ENCODE measurements around the gene SLITRK3.
"Not testable (repeated sequence)": the region's sequence is repeated elsewhere in the genome, so short reads cannot be mapped to it uniquely, and the experiment has no call there.

Gene SLITRK3

GRCh38 chr3:165181556-165181955 lies 14.6 kb downstream of the SLITRK3 start:
- Histone ChIP-seq H3K9ac (ENCODE audit: low read length) (no peak overlapping the region), H3K36me3 (ENCODE audit: control insufficient read depth, insufficient read depth, low read length) (no peaks in the 10 kb centered on the region), H3K4me1 (ENCODE audit: control insufficient read depth, insufficient read depth, low read length) (no peaks in the 10 kb centered on the region), H3K4me3 (ENCODE audit: low read length) (no peak overlapping the region), H3K27me3 (ENCODE audit: control insufficient read depth, insufficient read depth, low read length) (no peaks in the 10 kb centered on the region), H3K27ac (ENCODE audit: low read depth, low read length) (no peak overlapping the region)

GRCh38 chr3:165170236-165170635 lies 25.9 kb downstream of the SLITRK3 start:
- no peak overlapping the region for H3K9ac ChIP-seq (ENCODE audit: low read length)
- no peaks in the 10 kb centered on the region for H3K27me3 ChIP-seq (ENCODE audit: control insufficient read depth, insufficient read depth, low read length)
- H3K4me1 ChIP-seq (ENCODE audit: control insufficient read depth, insufficient read depth, low read length) = no peaks in the 10 kb centered on the region
- no peaks in the 10 kb centered on the region for H3K36me3 ChIP-seq (ENCODE audit: control insufficient read depth, insufficient read depth, low read length)
- H3K4me3 ChIP-seq (ENCODE audit: low read length) = no peak overlapping the region
- H3K27ac ChIP-seq (ENCODE audit: low read depth, low read length) = no peak overlapping the region

GRCh38 chr3:165169368-165169767 lies 26.8 kb downstream of the SLITRK3 start:
- H3K9ac ChIP-seq (ENCODE audit: low read length) = no peak overlapping the region
- H3K27ac ChIP-seq (ENCODE audit: low read depth, low read length) = no peak overlapping the region
- no peaks in the 10 kb centered on the region for H3K36me3 ChIP-seq (ENCODE audit: control insufficient read depth, insufficient read depth, low read length)
- H3K27me3 ChIP-seq (ENCODE audit: control insufficient read depth, insufficient read depth, low read length) = no peaks in the 10 kb centered on the region
- H3K4me1 ChIP-seq (ENCODE audit: control insufficient read depth, insufficient read depth, low read length) = no peaks in the 10 kb centered on the region
- no peak overlapping the region for H3K4me3 ChIP-seq (ENCODE audit: low read length)

- no peak overlapping the region for H3K9ac ChIP-seq (ENCODE audit: low read length)
- H3K27me3 ChIP-seq (ENCODE audit: control insufficient read depth, insufficient read depth, low read length) = no peaks in the 10 kb centered on the region
- no peak overlapping the region for H3K27ac ChIP-seq (ENCODE audit: low read depth, low read length)
- H3K36me3 ChIP-seq (ENCODE audit: control insufficient read depth, insufficient read depth, low read length) = no peaks in the 10 kb centered on the region
- H3K4me1 ChIP-seq (ENCODE audit: control insufficient read depth, insufficient read depth, low read length) = no peaks in the 10 kb centered on the region
- no peak overlapping the region for H3K4me3 ChIP-seq (ENCODE audit: low read length)
Observed at GRCh38 chr3:165162883-165163282, 33.3 kb downstream of the SLITRK3 start.

- no peak overlapping the region for H3K4me3 ChIP-seq (ENCODE audit: low read length)
- H3K9ac ChIP-seq (ENCODE audit: low read length) = no peak overlapping the region
- H3K27ac ChIP-seq (ENCODE audit: low read depth, low read length) = no peak overlapping the region
- no peaks in the 10 kb centered on the region for H3K27me3 ChIP-seq (ENCODE audit: control insufficient read depth, insufficient read depth, low read length)
- H3K36me3 ChIP-seq (ENCODE audit: control insufficient read depth, insufficient read depth, low read length) = no peaks in the 10 kb centered on the region
- no peaks in the 10 kb centered on the region for H3K4me1 ChIP-seq (ENCODE audit: control insufficient read depth, insufficient read depth, low read length)
Observed at GRCh38 chr3:165159760-165160421, 36.3 kb downstream of the SLITRK3 start.

DNA sequence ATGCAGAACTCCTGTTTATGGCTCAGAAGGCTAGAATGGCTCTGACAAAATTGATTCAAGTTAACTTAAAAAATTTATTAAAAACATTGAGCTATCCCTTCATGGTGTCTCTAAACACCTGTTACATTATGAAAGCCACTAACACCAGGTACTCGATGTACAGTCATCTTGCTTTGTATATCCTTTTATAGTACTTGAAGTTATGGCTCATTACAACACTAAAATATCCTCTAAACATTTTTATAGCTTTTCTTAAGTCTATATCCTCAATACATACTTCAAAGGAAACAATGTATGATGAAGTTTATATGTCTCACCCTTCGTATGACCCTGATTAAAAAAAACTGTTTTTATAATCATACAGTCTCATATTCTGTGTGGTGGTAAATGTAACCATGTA lies 38.2 kb downstream of the SLITRK3 start:
- no peaks in the 10 kb centered on the region for H3K4me1 ChIP-seq (ENCODE audit: control insufficient read depth, insufficient read depth, low read length)
- no peak overlapping the region for H3K27ac ChIP-seq (ENCODE audit: low read depth, low read length)
- H3K27me3 ChIP-seq (ENCODE audit: control insufficient read depth, insufficient read depth, low read length) = no peaks in the 10 kb centered on the region
- H3K36me3 ChIP-seq (ENCODE audit: control insufficient read depth, insufficient read depth, low read length) = no peaks in the 10 kb centered on the region
- no peak overlapping the region for H3K4me3 ChIP-seq (ENCODE audit: low read length)
- H3K9ac ChIP-seq (ENCODE audit: low read length) = no peak overlapping the region

DNA sequence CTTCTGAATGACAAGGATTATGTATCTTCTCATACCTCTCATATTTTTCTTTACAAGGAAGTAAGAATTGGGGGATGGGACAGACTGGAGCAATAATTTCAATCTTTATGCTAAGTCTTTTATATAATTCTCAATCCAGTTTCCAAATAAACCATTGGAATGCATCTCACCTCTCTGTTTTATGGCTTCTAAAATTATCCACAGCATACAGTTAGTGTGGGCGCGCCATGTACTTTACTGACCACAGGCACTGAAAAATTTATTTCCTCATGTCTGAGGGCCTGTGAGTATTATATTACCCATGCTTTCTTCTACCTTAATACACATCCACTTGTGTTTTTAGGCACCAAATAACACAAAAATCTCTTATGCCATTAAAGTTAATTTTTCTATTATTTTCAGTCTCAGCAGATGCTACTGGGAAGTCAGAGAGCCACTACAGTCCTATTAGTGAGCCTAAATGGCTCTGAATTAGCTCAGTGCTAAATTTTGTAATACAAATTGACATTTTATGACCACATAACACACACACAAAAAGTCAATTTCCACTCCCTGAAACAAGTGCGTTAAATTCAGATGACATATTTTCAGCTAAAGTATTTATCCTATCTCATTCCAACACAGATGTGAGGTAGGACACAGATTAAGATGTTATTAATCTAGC lies 39.3 kb downstream of the SLITRK3 start:
- no peaks in the 10 kb centered on the region for H3K27me3 ChIP-seq (ENCODE audit: control insufficient read depth, insufficient read depth, low read length)
- no peak overlapping the region for H3K27ac ChIP-seq (ENCODE audit: low read depth, low read length)
- H3K4me3 ChIP-seq (ENCODE audit: low read length) = no peak overlapping the region
- no peaks in the 10 kb centered on the region for H3K36me3 ChIP-seq (ENCODE audit: control insufficient read depth, insufficient read depth, low read length)
- no peaks in the 10 kb centered on the region for H3K4me1 ChIP-seq (ENCODE audit: control insufficient read depth, insufficient read depth, low read length)
- no peak overlapping the region for H3K9ac ChIP-seq (ENCODE audit: low read length)

GRCh38 chr3:165148876-165149441 lies 47.2 kb downstream of the SLITRK3 start:
- Histone ChIP-seq H3K4me3 (ENCODE audit: low read length) (no peak overlapping the region), H3K36me3 (ENCODE audit: control insufficient read depth, insufficient read depth, low read length) (no peaks in the 10 kb centered on the region), H3K27ac (ENCODE audit: low read depth, low read length) (no peak overlapping the region), H3K27me3 (ENCODE audit: control insufficient read depth, insufficient read depth, low read length) (no peaks in the 10 kb centered on the region), H3K9ac (ENCODE audit: low read length) (no peak overlapping the region), H3K4me1 (ENCODE audit: control insufficient read depth, insufficient read depth, low read length) (no peaks in the 10 kb centered on the region)

- Histone ChIP-seq H3K4me1 (ENCODE audit: control insufficient read depth, insufficient read depth, low read length) (no peaks in the 10 kb centered on the region), H3K4me3 (ENCODE audit: low read length) (no peak overlapping the region), H3K27me3 (ENCODE audit: control insufficient read depth, insufficient read depth, low read length) (no peaks in the 10 kb centered on the region), H3K36me3 (ENCODE audit: control insufficient read depth, insufficient read depth, low read length) (no peaks in the 10 kb centered on the region), H3K27ac (ENCODE audit: low read depth, low read length) (no peak overlapping the region), H3K9ac (ENCODE audit: low read length) (no peak overlapping the region)
Observed at GRCh38 chr3:165144271-165144670, 51.9 kb downstream of the SLITRK3 start.

DNA sequence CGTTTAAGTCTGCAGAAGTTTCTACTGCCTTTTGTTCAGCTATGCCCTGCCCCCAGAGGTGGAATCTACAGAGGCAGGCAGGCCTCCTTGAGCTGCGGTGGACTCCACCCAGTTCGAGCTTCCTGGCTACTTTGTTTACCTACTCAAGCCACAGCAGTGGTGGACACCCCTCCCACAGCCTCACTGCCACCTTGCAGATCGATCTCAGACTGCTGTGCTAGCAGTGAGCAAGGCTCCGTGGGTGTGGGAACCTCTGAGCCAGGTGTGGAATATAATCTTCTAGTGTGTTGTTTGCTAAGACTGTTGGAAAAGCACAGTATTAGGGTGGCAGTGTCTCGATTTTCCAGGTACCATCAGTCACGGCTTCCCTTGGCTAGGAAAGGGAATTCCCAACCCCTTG lies 56.3 kb downstream of the SLITRK3 start:
- not testable (repeated sequence) for H3K27ac ChIP-seq (ENCODE audit: low read depth, low read length); H3K36me3 ChIP-seq (ENCODE audit: control insufficient read depth, insufficient read depth, low read length); H3K9ac ChIP-seq (ENCODE audit: low read length); H3K27me3 ChIP-seq (ENCODE audit: control insufficient read depth, insufficient read depth, low read length); H3K4me3 ChIP-seq (ENCODE audit: low read length); H3K4me1 ChIP-seq (ENCODE audit: control insufficient read depth, insufficient read depth, low read length)

Measured in rectal smooth muscle tissue (tissue), 1 donor.